LHCN-M2 (cell line): ENCODE measurements around the gene ADAM29. TPM values are rescaled to one million over a fixed set of nuclear protein-coding genes. Genes with fewer than 3 reads are reported as not detected.
"Not testable (repeated sequence)": the region's sequence is repeated elsewhere in the genome, so short reads cannot be mapped to it uniquely, and the experiment has no call there.

Source experiments
- DNase-seq: peaks from one replicate; pipeline ENCODE4 v3.0.0-alpha.2; 2012; ENCODE audit warnings: low read depth
- polyA plus RNA-seq: library from polyadenylated mRNA; unstranded; fragments of >200 nt; gene quantifications from one replicate; pipeline ENCODE4 v1.2.1, GENCODE V29; 2012; ENCODE audit warnings: missing spikeins
- total RNA-seq: library from RNA; depleted of rRNA; stranded (reverse); fragments of >200 nt; gene quantifications from 2 replicates; pipeline ENCODE4 v1.2.3, GENCODE V29; 2014; rRNA removed

Gene ADAM29
- total RNA-seq, result not detected in 2 replicates
- not detected for polyA plus RNA-seq

DNA sequence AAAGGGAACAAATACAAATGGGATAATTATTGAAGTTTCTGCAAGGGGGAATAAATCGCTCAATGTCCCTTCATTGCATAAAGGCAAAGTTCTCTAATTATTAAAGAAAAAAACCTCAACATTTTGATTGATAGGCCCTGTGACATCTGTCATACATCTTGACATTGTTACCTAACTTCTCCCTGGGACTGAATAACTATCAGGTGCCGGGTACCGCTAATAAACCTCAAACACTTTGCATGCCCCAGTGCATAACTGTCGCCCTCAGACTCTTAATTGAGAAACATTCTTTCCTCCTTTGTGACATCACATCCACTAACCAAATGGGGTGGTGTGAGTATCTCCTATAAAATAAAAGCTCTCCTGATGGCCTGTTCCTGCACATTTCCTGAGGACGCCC is at the start of gene ADAM29:
TSS of gene ADAM29 (plus strand) at position 301 of the 400 bp plus-strand sequence. CDS start 57,168 bp downstream, outside the sequence.
- DNase-seq, result no peak

- peak; percentile 62 for DNase-seq
Observed at GRCh38 chr4:174869339-174869738, 48.8 kb upstream of the ADAM29 start.

DNA sequence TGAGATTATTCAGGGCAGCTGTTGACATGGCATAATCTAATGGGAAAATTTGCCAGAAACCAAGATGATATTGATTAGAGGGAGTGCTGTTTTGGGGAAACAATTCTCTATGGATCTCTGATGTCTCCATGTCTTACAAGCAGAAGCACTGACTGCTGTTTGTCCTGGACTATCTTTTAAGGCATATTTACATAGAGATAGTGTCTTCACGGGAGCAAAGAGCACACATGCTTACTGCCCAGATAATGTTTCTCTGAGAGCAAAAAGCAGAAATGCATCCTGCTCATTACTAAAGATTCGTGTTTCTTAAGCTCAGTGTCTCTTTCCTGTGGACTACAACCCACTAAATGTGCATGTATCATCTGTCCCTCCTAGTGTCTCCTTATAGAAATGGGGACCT is 47.8 kb upstream of the ADAM29 start:
- DNase-seq, result no peak

DNA sequence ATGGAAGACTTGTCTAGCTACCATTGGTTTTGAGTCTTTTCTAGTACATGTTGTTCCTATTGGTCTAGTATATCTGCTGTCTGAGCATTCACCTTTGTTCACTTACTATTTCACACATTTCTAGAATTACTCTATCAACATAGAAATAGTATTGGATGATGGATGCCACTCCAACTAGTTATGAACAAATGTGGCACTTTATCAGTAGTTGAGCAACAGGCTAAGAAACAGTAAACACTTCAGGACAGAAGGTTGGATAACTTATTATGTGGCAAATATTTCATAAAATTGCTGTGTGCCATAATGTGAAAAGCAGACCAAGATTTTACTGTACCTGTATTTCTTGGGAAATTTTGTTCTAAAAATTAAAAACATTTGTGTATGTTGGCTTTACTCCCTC is 46.8 kb upstream of the ADAM29 start:
- DNase-seq, result no peak

DNA sequence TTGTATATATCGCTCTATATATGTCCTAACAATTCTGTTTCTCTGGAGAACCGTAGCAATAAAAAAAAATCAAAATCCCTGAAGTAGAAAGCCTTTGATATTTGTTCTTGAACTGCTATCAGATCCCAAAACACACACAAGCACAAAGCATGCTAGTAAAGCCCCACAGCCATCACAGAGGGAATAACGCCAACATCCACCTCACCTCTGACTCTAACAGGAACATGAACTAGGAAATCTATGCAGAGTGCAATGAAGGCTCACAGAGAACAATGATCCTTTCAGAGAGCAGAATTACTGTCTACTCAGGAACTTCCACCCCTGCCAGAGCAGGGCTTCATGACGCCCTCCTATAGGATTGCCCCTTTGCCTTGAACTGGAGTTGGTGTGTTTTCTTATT is 45.0 kb upstream of the ADAM29 start:
- DNase-seq, result not testable (repeated sequence)

- DNase-seq, result no peak
Observed at GRCh38 chr4:174873931-174874330, 44.2 kb upstream of the ADAM29 start.

GRCh38 chr4:174874898-174875297 is 43.3 kb upstream of the ADAM29 start:
- DNase-seq, result no peak

DNA sequence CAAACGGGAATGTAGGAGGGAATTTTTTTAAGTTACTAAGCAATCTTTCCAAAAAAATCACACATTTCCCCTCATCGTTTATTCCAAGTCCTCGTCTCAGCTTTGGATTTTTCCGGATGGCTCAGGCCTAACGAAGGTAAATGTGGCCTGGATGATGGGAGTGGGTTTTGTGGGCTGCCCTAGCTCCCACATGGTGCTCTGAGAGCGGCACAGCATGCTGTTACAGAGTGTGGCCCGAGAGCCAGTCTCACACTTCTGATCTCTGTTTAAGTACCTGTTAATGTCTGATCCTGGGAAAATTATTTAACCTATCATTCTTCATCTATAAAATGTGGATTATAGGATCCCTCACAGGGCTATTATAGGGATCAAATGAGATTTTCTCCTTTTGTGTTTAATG is 38.2 kb upstream of the ADAM29 start:
- no peak for DNase-seq

GRCh38 chr4:174882317-174882992 is 35.7 kb upstream of the ADAM29 start:
- no peak for DNase-seq

DNA sequence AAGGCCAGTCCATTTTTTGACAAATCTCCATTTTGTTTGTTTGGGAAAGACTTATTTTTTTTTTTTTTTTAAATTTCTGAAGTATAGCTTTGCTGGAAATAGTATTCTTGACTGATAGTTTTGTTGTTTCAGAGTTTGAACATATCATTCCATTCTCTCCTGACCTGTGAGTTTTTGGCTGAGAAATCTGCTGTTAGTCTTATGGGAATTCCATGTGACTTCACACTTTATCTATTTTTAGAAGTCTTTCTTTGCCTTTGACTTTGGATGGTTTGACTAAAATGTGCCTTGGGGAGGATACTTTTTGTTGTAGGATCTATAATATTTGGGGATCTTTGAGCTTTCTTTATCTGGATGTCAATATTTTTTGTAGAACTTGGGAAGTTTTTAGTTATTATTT is 10.7 kb upstream of the ADAM29 start:
- no peak for DNase-seq

DNA sequence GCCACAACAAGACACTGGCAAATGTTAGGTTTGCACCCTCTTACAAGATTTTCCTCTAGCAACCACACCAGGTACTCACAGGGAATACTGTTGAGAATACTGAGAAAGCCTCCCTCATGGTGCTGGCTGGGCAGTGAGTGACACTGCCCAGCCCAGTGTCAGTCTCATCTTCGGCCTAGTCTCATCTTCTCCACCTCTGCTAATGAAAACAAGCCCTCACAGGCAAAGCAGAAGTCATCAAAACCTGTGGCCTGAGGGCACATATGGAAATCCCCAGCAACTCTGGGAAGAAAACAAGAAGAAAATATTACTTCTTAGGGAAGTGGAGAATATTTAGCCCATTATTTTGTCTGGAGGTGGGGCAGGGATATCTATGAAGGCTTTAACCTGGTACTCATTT is 7.9 kb upstream of the ADAM29 start:
- DNase-seq, result no peak

GRCh38 chr4:174912919-174913543 is 5.1 kb upstream of the ADAM29 start:
- DNase-seq, result no peak

DNA sequence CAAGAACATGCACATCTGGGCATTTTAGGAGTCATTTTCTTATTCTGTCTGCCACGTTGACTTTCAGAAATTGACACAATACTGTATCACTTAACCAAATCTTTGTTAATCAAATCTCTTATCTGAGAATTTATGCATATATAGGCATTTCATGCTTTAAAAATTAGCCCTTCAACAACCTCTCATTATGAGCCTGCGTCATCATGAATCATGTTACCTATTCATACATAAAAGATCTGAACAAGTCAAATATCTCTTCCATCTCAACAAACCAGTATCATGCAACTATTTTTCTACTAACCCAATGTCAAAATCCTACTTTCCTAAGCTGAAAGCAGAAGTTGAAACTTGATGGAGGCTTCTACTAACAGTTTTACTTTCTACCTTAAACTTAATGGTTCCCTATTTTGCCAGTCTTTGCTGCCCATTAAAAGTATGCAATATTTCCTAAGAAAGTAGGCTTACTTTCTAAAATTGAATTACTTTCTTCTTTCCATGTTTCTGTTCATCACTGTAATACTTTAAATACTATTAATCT is 1.8 kb downstream of the ADAM29 start:
- no peak for DNase-seq

DNA sequence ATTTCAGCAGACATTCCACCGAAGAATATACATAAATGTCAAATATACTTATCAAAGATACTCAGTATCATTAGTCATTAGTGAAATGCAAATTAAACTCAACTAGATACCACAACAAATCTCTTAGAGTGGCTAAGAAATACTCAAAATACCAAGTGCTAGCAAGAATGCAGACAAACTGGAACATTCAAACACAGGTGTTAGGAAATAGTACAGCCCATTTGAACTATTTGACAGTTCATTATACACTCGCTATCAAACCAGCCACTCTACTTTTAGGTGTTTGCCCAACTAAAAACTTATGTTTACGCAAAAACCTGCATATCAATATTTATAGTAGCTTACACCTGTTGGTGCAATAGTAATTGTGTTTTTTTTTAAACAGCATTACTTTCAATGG is 8.8 kb downstream of the ADAM29 start:
- DNase-seq, result no peak

GRCh38 chr4:174928174-174928573 is 10.0 kb downstream of the ADAM29 start:
- no peak for DNase-seq

- no peak for DNase-seq
Observed at GRCh38 chr4:174928575-174929253, 10.6 kb downstream of the ADAM29 start.

GRCh38 chr4:174929346-174929745 is 11.2 kb downstream of the ADAM29 start:
- DNase-seq, result no peak

GRCh38 chr4:174930895-174931294 is 12.7 kb downstream of the ADAM29 start:
- no peak for DNase-seq

- no peak for DNase-seq
Observed at GRCh38 chr4:174933083-174933482, 14.9 kb downstream of the ADAM29 start.

DNA sequence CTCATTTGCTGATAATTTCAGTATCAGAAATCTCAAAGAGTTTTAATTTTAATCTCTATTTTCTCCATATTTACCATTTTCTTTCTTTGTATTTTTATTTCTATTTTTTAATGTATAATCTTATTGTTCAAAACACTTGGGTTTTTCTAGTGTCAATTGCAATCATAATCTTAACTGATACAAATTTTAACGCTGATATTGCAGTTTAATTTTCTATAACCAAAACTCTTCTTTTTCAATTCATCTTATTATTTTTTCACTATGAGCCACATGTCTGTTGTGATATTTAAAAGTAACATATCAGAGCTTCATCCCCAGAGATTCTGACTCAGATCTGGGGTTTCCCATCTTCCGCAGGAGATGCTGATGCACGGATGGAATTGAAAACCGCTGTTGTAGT is 16.2 kb downstream of the ADAM29 start:
- DNase-seq, result peak; percentile 12

DNA sequence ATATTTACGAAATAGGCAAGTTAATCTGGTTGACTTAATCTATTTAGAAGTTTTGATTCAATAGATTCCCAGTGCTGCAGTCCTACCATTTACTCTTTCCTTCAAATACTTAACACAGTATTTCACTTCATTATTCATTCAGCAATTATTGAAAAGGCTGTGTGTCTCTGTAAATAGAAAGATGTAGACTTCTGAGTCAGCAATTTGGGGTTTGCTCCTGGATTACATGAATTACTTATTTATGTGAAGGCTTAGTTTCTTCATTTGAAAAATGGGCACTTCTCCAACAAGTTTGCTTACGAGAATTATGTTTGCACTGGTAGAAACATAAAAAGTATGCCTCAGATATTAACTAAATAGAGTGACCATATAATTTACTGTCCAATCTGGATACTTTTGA is 17.4 kb downstream of the ADAM29 start:
- DNase-seq, result no peak

DNA sequence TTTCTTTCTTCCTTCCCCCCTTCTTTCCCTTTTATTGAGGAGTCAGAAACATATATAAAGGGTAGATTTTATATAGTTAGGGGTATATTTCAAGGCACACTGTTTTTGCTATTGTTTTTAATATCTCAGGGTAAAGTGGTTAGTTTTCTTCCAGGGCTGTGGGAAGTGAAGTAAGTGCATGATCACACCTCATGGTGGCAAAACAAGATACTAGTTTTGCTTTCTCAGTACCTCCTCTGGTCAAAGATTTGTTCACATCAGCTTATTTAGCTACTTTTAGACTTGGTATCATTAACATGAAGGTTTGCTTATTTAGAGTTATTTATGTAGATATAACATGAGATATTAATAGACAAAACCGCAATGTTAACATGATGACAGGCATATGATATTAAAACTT is 21.8 kb downstream of the ADAM29 start:
- no peak for DNase-seq

DNA sequence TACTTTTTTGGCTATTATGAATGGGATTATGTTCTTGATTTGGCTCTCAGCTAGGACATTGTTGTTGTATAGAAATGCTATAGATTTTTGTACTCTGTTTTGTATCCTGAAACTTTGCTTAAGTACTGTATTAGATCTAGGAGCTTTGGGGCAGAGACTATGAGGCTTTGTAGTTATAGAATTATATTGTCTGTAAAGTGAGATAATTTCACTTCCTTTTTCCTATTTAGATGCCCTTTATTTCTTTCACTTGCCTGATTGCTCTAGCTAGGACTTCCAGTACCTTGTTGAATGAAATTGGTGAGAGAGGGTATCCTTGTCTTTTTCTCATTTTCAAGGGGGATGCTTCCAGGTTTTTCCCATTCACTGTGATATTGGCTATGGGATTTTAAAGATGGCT is 28.1 kb downstream of the ADAM29 start:
- DNase-seq, result no peak
